ENCODE measurements around the gene SOX11.

The SOX11 gene

GRCh38 chr2:5691221-5691984 lies 781 bp upstream of the SOX11 start:
- peak; percentile 96 for DNase-seq

- peak; percentile 85 for DNase-seq
Observed at GRCh38 chr2:5692561-5693286, 540 bp downstream of the SOX11 start.

DNA sequence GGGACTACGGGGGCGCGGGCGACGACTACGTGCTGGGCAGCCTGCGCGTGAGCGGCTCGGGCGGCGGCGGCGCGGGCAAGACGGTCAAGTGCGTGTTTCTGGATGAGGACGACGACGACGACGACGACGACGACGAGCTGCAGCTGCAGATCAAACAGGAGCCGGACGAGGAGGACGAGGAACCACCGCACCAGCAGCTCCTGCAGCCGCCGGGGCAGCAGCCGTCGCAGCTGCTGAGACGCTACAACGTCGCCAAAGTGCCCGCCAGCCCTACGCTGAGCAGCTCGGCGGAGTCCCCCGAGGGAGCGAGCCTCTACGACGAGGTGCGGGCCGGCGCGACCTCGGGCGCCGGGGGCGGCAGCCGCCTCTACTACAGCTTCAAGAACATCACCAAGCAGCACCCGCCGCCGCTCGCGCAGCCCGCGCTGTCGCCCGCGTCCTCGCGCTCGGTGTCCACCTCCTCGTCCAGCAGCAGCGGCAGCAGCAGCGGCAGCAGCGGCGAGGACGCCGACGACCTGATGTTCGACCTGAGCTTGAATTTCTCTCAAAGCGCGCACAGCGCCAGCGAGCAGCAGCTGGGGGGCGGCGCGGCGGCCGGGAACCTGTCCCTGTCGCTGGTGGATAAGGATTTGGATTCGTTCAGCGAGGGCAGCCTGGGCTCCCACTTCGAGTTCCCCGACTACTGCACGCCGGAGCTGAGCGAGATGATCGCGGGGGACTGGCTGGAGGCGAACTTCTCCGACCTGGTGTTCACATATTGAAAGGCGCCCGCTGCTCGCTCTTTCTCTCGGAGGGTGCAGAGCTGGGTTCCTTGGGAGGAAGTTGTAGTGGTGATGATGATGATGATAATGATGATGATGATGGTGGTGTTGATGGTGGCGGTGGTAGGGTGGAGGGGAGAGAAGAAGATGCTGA lies 1.4 kb downstream of the SOX11 start:
- peak; percentile 90 for DNase-seq

DNA sequence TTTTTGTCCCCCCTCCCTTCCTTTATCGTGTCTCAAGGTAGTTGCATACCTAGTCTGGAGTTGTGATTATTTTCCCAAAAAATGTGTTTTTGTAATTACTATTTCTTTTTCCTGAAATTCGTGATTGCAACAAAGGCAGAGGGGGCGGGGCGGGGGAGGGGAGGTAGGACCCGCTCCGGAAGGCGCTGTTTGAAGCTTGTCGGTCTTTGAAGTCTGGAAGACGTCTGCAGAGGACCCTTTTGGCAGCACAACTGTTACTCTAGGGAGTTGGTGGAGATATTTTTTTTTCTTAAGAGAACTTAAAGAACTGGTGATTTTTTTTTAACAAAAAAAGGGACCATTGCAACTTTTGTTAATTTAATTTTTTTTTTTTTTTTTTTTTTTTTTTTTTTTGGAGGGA lies 2.1 kb downstream of the SOX11 start:
- DNase-seq, result peak; percentile 57

- DNase-seq, result peak; percentile 84
Observed at GRCh38 chr2:5695654-5696403, 3.6 kb downstream of the SOX11 start.

DNA sequence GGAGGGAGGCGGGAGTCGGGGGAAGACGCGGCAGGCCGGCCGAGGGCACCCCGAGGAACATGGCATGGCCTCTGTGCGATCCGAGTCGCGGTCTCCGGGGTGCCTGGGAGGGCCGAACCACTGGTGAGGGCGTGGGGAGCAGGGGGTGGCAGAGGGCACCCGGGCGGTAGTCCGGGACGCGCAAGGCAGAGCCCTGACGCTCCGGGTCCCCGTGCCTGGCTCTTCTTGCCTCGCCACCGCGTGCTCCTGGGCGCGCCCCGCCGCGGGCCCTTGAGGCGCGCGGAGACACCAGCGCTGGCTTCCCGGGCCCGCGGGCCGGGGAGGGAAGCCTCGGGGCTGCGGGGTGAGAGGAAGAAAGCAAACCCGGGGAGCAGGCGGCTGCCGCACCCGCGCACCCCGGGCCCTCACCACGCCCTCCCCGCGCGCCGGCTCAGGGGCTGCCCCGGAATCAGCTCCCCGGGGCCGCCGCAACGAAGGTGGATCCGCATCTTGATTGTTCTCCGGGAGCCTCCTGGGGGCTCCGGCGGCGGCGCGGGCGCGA lies 4.3 kb downstream of the SOX11 start:
- DNase-seq, result peak; percentile 94

DNA sequence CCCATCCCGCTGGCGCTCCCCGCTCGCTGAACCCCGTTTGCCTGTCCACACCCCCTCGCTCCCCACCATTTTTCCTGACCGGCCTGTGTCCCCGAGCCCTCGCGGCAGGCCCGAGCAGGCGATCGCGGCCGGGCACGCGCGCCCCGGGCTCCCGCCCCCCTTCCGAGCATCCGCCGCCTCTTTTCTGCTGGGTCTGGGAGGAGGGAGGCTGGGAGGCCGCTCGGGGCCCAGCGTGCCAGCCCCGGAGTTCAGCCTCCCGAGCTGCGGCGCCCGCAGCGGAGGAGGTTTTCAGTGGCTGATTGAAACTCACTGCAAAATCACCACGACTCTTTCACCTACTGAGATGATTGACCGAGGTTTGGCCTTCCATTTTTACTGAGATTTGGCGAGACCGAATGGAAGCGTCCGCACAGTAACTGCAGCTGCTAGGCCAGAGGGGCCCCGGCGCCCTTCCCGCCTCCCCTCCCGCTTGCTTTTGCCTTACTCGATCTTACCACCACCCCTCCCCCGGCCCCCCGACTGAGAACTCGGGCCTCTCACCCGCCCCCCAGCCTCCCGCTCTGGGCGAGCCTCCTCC lies 4.8 kb downstream of the SOX11 start:
- peak; percentile 94 for DNase-seq

- DNase-seq, result peak; percentile 49
Observed at GRCh38 chr2:5697562-5697961, 5.4 kb downstream of the SOX11 start.

- no peak for DNase-seq
Observed at GRCh38 chr2:5698134-5698533, 6.0 kb downstream of the SOX11 start.

DNA sequence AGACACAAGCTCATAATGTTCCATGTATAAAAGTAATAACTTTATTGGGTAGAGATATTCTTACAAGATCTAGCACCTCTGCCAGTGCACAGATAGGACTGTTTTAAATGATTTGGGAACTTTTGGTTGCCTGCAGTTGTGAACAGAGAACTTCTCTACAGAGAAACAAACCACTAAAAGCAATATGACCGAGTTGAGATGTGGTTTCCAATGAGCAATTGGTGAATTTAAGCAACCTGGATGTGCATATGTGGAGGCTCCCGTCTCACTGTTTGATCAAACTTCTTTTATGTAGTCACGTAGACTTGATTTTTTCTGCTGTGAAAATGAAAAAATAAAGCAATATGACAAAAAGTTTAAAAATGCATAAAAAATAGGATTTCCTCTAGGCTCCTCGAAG lies 7.8 kb downstream of the SOX11 start:
- DNase-seq, result no peak

- DNase-seq, result no peak
Observed at GRCh38 chr2:5700551-5700950, 8.4 kb downstream of the SOX11 start.

GRCh38 chr2:5701266-5701665 lies 9.1 kb downstream of the SOX11 start:
- no peak for DNase-seq

DNA sequence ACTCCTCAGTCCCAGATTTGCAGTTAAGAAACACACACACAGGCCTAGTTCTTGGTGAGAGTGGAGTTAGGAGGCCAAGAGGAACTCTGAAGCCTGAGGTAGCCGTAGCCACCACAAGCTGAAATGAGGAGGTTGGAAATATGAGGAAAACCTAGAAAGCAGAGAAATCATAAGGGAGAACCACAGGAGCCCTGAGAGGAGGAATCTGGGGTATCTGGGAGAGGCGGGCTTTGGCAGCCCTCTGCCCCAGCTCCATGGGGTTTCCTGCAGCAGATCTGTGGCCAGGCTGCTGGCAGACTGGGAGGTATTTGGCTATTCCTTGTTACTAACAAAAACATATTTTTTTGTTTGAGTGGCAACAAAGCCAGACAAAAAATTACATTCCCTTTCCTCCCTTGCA lies 11.0 kb downstream of the SOX11 start:
- DNase-seq, result no peak

DNA sequence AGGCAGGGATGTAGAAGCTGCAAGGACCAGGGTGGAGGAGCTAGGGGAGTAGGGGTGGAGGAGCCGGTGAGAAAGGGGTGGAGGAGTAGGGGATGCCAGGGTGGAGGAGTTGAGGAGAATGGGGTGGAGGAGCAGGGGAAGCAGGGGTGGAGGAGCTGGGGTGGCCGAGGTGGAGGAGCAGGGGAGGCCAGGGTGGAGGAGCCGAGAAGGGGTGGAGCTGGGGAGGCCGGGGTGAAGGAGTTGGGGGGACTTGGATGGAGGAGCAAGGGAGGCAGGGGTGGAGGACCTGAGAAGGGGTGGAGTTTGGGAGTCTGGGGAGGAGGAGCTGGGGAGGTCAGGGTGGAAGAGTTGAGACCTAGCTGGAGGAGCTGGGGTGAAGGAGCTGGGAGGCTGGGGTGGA lies 13.3 kb downstream of the SOX11 start:
- DNase-seq, result no peak

GRCh38 chr2:5706717-5707455 lies 14.7 kb downstream of the SOX11 start:
- no peak for DNase-seq

DNA sequence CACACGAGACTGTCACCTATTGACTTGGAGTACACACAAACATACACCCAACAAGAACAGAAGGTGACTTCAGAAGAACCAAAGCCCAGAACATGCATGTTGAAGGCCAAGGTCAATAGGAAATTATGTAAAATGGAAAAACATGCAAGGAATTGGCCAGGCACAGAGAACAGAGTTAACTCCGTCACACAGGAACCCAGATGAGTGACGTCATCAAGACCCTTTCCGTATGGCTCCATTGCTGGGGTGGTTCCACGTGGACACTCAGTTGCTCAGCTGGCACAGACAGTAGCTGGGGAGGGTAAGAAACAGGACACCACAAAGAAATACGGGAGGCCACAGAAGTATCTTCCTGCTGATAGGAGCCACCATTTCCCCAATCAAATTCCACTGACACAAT lies 18.4 kb downstream of the SOX11 start:
- no peak for DNase-seq

DNA sequence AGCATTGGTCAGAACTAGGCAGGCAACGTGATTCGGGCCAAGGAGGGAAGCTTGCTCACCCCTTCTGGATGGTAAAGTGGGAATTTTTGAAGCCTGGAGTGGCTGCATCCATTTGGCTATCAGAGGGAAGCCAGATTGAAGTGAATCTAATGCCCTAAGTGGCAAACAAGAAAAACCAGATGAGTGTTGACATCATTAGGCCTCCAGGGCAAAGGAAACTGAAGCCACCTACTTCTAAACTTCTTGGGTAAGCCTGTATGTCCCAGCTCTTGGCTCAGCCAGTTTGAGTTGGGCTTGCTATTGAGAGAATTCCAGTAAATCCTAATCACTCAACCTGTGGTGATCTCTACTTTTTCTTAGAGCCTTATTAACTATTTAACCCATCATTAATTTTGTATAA lies 20.9 kb downstream of the SOX11 start:
- no peak for DNase-seq

GRCh38 chr2:5719629-5720334 lies 27.6 kb downstream of the SOX11 start:
- DNase-seq, result no peak

DNA sequence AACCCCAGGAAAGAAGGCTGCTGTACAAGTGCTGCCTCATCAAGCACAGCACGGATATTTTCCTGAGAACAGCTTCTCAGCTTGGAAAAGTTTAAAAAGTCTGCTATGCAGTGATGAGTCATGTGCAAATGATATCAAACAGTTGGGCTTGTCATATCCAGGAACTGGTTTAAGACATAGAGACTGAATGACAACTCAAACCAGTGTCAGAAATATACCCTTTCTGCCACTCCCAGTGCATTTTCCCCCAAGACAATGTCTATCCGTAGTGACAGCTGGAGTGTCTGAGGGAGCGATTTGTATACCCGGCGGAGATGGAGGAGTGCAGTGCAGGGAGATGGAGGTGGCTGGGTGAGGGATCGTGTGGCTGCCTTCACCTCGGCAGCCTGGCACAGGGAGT lies 28.2 kb downstream of the SOX11 start:
- DNase-seq, result no peak

- no peak for DNase-seq
Observed at GRCh38 chr2:5722236-5722635, 30.1 kb downstream of the SOX11 start.
